GM18907 (cell line): ENCODE results near the gene ADAMTS14.

Experiments
- ATAC-seq: cut with Tn5 transposase; IDR thresholded peaks from one replicate; pipeline ENCODE4 v1.9.1; 2021; ENCODE audit warnings: mild to moderate bottlenecking, moderate library complexity; ENCODE audit not compliant: unreplicated experiment

ADAMTS14 gene

GRCh38 chr10:70674560-70675495 lies 2.5 kb downstream of the ADAMTS14 start:
- ATAC-seq, result no peak

GRCh38 chr10:70675496-70676161 lies 3.3 kb downstream of the ADAMTS14 start:
- ATAC-seq, result no peak

GRCh38 chr10:70676511-70676910 lies 4.2 kb downstream of the ADAMTS14 start:
- ATAC-seq, result no peak

- no peak for ATAC-seq
Measured at GRCh38 chr10:70677016-70677415, 4.7 kb downstream of the ADAMTS14 start.

GRCh38 chr10:70677620-70678249 lies 5.4 kb downstream of the ADAMTS14 start:
- ATAC-seq, result no peak

- no peak for ATAC-seq
Measured at GRCh38 chr10:70678250-70678635, 5.9 kb downstream of the ADAMTS14 start.

GRCh38 chr10:70678757-70679489 lies 6.6 kb downstream of the ADAMTS14 start:
- ATAC-seq, result no peak

- no peak for ATAC-seq
Measured at GRCh38 chr10:70679498-70679897, 7.2 kb downstream of the ADAMTS14 start.

- no peak for ATAC-seq
Measured at GRCh38 chr10:70680899-70681730, 8.8 kb downstream of the ADAMTS14 start.

- no peak for ATAC-seq
Measured at GRCh38 chr10:70681731-70682005, 9.4 kb downstream of the ADAMTS14 start.

GRCh38 chr10:70682920-70683600 lies 10.8 kb downstream of the ADAMTS14 start:
- no peak for ATAC-seq

- ATAC-seq, result no peak
Measured at GRCh38 chr10:70683601-70683934, 11.3 kb downstream of the ADAMTS14 start.

GRCh38 chr10:70683940-70684339 lies 11.6 kb downstream of the ADAMTS14 start:
- ATAC-seq, result no peak

- no peak for ATAC-seq
Measured at GRCh38 chr10:70684374-70684773, 12.1 kb downstream of the ADAMTS14 start.

- no peak for ATAC-seq
Measured at GRCh38 chr10:70684839-70685454, 12.6 kb downstream of the ADAMTS14 start.

- ATAC-seq, result no peak
Measured at GRCh38 chr10:70685455-70685911, 13.2 kb downstream of the ADAMTS14 start.

- ATAC-seq, result no peak
Measured at GRCh38 chr10:70688828-70689227, 16.5 kb downstream of the ADAMTS14 start.

GRCh38 chr10:70689661-70690060 lies 17.4 kb downstream of the ADAMTS14 start:
- no peak for ATAC-seq

GRCh38 chr10:70690589-70690988 lies 18.3 kb downstream of the ADAMTS14 start:
- no peak for ATAC-seq
